Mesenchymal stem cell (in vitro differentiated cells and primary cell): ENCODE data around the gene COX4I1.

Experiments
- DNase-seq: peaks from one replicate; pipeline ENCODE4 v3.0.0-alpha.2; 2013
- H2AFZ ChIP-seq: one replicate; pipeline ENCODE4 v1.6.1; 2013; ENCODE audit warnings: low read depth, mild to moderate bottlenecking, control low read depth, inconsistent platforms, low read length, moderate library complexity
- H2AK5ac ChIP-seq: 2 replicates; pipeline ENCODE4 v1.6.1; 2013; ENCODE audit warnings: low read length, moderate library complexity, mild to moderate bottlenecking, inconsistent platforms; ENCODE audit not compliant: severe bottlenecking
- H2BK120ac ChIP-seq: one replicate; pipeline ENCODE4 v1.6.1; 2013; ENCODE audit warnings: low read depth, mild to moderate bottlenecking, inconsistent platforms, low read length, moderate library complexity
- H2BK12ac ChIP-seq, 2 experiments: one replicate each; pipeline ENCODE4 v1.6.1; 2013; ENCODE audit warnings: inconsistent platforms in 2 of 2, low read length in 2 of 2, mild to moderate bottlenecking in 2 of 2, moderate library complexity in 2 of 2, control low read depth in 1 of 2
- H2BK15ac ChIP-seq: one replicate; pipeline ENCODE4 v1.6.1; 2013; ENCODE audit warnings: mild to moderate bottlenecking, low read depth, inconsistent platforms; ENCODE audit not compliant: poor library complexity, severe bottlenecking
- H2BK5ac ChIP-seq: 2 replicates; pipeline ENCODE4 v1.6.1; 2013; ENCODE audit warnings: low read depth, mild to moderate bottlenecking, low read length, control low read depth, inconsistent platforms; ENCODE audit not compliant: poor library complexity, severe bottlenecking
- H3K14ac ChIP-seq, 2 experiments: one replicate each; pipeline ENCODE4 v1.6.1; 2013; ENCODE audit warnings: inconsistent platforms in 2 of 2, low read length in 2 of 2, control low read depth in 1 of 2, mild to moderate bottlenecking in 1 of 2, moderate library complexity in 1 of 2
- H3K18ac ChIP-seq, 2 experiments: one replicate each; pipeline ENCODE4 v1.6.1; 2013; ENCODE audit warnings: inconsistent platforms in 2 of 2, low read length in 2 of 2, control low read depth in 1 of 2, low read depth in 1 of 2, mild to moderate bottlenecking in 1 of 2
- H3K23ac ChIP-seq, 2 experiments: one replicate each; pipeline ENCODE4 v1.6.1; 2013; ENCODE audit warnings: inconsistent platforms in 2 of 2, low read length in 2 of 2, mild to moderate bottlenecking in 2 of 2, moderate library complexity in 2 of 2, control low read depth in 1 of 2
- H3K27ac ChIP-seq: 2 replicates; pipeline ENCODE4 v1.5.1; 2013; ENCODE audit warnings: mild to moderate bottlenecking, moderate library complexity, low read length, control low read depth, inconsistent platforms; ENCODE audit not compliant: poor library complexity, severe bottlenecking
- H3K27me3 ChIP-seq, 2 experiments: 2 replicates each; pipeline versions ENCODE4 v1.6.1 to v1.7.0; 2013; ENCODE audit warnings: low read length in 2 of 2, mild to moderate bottlenecking in 2 of 2, moderate library complexity in 2 of 2, control low read depth in 1 of 2, inconsistent platforms in 1 of 2; ENCODE audit not compliant: control insufficient read depth in 1 of 2, insufficient read depth in 1 of 2
- H3K36me3 ChIP-seq, 2 experiments: 2 replicates each; pipeline versions ENCODE4 v1.6.1 to v1.7.0; 2013; ENCODE audit warnings: low read length in 2 of 2, control low read depth in 1 of 2, inconsistent platforms in 1 of 2, low read depth in 1 of 2, mild to moderate bottlenecking in 1 of 2; ENCODE audit not compliant: insufficient read depth in 2 of 2, control insufficient read depth in 1 of 2
- H3K4ac ChIP-seq, 2 experiments: one replicate each; pipeline ENCODE4 v1.6.1; 2013; ENCODE audit warnings: inconsistent platforms in 2 of 2, low read length in 2 of 2, mild to moderate bottlenecking in 2 of 2, moderate library complexity in 2 of 2, control low read depth in 1 of 2, low read depth in 1 of 2
- H3K4me1 ChIP-seq: 2 replicates; pipeline ENCODE4 v1.6.1; 2013; ENCODE audit warnings: low read depth, low read length, control low read depth; ENCODE audit not compliant: control insufficient read depth, insufficient read depth
- H3K4me2 ChIP-seq: 2 replicates; pipeline ENCODE4 v1.6.1; 2013; ENCODE audit warnings: low read length, mild to moderate bottlenecking, inconsistent platforms; ENCODE audit not compliant: poor library complexity, severe bottlenecking
- H3K4me3 ChIP-seq, 2 experiments: 2 replicates each; pipeline versions ENCODE4 v1.5.1 to v1.7.0; 2013; ENCODE audit warnings: low read length in 2 of 2, mild to moderate bottlenecking in 2 of 2, control low read depth in 1 of 2, low read depth in 1 of 2; ENCODE audit not compliant: insufficient read depth in 1 of 2
- H3K79me1 ChIP-seq: replicated peaks from 2 replicates; pipeline ENCODE4 v1.6.1; 2013; ENCODE audit warnings: mild to moderate bottlenecking, control low read depth, low read length, inconsistent platforms; ENCODE audit not compliant: poor library complexity, severe bottlenecking
- H3K9ac ChIP-seq: 2 replicates; pipeline ENCODE4 v1.7.0; 2013; ENCODE audit warnings: mild to moderate bottlenecking, low read length, moderate library complexity
- H3K9me3 ChIP-seq: 2 replicates; pipeline ENCODE4 v1.7.0; 2013; ENCODE audit warnings: mild to moderate bottlenecking, low read length; ENCODE audit not compliant: control insufficient read depth
- H4K8ac ChIP-seq: one replicate; pipeline ENCODE4 v1.6.1; 2013; ENCODE audit warnings: inconsistent platforms, mild to moderate bottlenecking, low read length, moderate library complexity
- H4K91ac ChIP-seq: one replicate; pipeline ENCODE4 v1.6.1; 2013; ENCODE audit warnings: mild to moderate bottlenecking, low read length, inconsistent platforms
- WGBS: methylation state at CpG from one replicate; pipeline ENCODE4 v1.1.7; 2013; ENCODE audit warnings: mixed read lengths; 5-methylcytosine and 5-hydroxymethylcytosine counted together

COX4I1 gene

DNA sequence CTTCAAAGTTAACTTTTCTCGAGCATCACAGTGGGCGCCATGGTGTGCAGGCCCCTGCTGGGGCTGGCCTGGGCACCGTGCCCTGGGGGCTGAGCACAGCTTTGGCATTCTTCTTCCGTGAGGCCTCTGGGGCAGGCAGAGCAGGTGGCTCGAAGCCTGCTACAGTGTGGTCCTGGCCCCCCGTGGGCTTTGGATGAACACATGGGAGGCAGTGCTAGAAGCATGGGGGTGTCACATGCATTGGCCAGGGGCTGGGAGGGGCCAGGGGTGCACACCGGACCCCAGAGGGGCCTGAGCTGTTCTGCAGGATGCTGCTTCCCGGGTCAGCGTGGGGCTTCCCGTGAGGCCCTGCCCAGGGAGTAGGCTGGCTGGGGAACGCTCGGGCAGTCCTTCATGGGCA is 36.5 kb upstream of the COX4I1 start:
- WGBS = 90% methylated on average over 11 of the region's 12 CpGs
- no peak overlapping the region for H3K4me2 ChIP-seq
- H4K8ac ChIP-seq = no peak overlapping the region
- H3K27me3 ChIP-seq = peaks cover 26 to 32% of the 10 kb centered on the region in 2 experiments
- H2BK15ac ChIP-seq = no peak overlapping the region
- H2BK5ac ChIP-seq = no peak overlapping the region
- no peak for DNase-seq
- H3K14ac ChIP-seq = no peak overlapping the region
- peaks cover 16% of the 10 kb centered on the region for H3K4me1 ChIP-seq
- H2BK120ac ChIP-seq = no peak overlapping the region
- no peak overlapping the region for H3K18ac ChIP-seq
- no peak overlapping the region for H3K9ac ChIP-seq
- no peak overlapping the region for H2AK5ac ChIP-seq
- no peak overlapping the region for H3K4ac ChIP-seq
- H3K27ac ChIP-seq = no peak overlapping the region
- H3K9me3 ChIP-seq = no peaks in the 10 kb centered on the region
- H3K23ac ChIP-seq = no peak overlapping the region
- no peaks in the 10 kb centered on the region for H3K36me3 ChIP-seq
- no peak overlapping the region for H2BK12ac ChIP-seq
- H4K91ac ChIP-seq = no peak overlapping the region
- no peak overlapping the region for H2AFZ ChIP-seq
- no peaks in the 10 kb centered on the region for H3K79me1 ChIP-seq
- H3K4me3 ChIP-seq = no peak overlapping the region

DNA sequence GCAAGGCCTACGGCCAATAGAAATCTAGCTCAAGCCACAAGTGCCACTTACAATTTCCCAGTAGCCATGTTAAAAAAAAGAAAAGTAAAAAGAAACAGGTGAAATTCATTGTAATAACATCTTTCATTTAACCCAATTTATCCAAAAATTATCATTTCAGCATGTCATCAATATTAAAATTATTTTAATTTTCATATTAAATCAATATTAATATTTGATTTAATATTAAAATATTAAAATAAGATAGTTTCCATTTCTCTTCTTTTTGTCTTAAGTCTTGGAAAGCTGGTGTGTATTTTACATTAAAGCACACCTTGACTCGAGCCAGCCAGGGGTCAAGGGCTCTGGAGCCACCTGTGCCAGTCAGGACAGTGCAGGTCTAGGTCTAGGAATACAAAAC is 35.9 kb upstream of the COX4I1 start:
- no peaks in the 10 kb centered on the region for H3K36me3 ChIP-seq
- no peak overlapping the region for H2BK12ac ChIP-seq
- 100% methylated on average over 2 of the region's 2 CpGs for WGBS
- H2BK5ac ChIP-seq = no peak overlapping the region
- H2BK15ac ChIP-seq = peak overlapping the region; percentile 38
- no peaks in the 10 kb centered on the region for H3K9me3 ChIP-seq
- no peak overlapping the region for H2AFZ ChIP-seq
- no peak overlapping the region for H2AK5ac ChIP-seq
- H3K27ac ChIP-seq = no peak overlapping the region
- H3K9ac ChIP-seq = no peak overlapping the region
- H4K8ac ChIP-seq = no peak overlapping the region
- no peak overlapping the region for H3K4me3 ChIP-seq
- no peak overlapping the region for H3K23ac ChIP-seq
- no peak overlapping the region for H3K14ac ChIP-seq
- H4K91ac ChIP-seq = no peak overlapping the region
- H3K79me1 ChIP-seq = no peaks in the 10 kb centered on the region
- no peak overlapping the region for H3K4me2 ChIP-seq
- DNase-seq = no peak
- H3K27me3 ChIP-seq = peaks cover 26 to 32% of the 10 kb centered on the region in 2 experiments
- no peak overlapping the region for H2BK120ac ChIP-seq
- H3K18ac ChIP-seq = no peak overlapping the region
- peaks cover 18% of the 10 kb centered on the region for H3K4me1 ChIP-seq
- H3K4ac ChIP-seq = no peak overlapping the region

DNA sequence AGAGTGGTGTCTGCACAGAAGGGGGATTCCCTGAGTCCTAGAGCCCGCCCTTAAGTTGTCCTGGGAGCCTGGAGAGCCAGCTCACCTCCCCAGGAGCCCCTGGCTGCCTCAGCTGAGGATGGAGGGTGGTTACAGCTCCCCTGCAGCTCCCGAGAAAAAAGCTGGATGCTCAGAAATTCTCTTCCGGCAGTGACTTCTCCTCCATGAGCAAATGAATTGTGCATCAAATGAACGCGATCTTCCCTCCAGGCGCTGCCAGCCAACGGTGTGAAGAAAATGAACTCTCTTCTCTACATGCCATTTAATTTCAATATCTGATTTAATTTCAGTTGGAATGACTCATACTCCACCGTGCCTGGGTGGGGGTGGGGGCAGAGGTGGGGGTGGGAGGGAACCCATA is 34.3 kb upstream of the COX4I1 start:
- Histone ChIP-seq H3K27ac (no peak overlapping the region), H3K4me3 (no peak overlapping the region), H3K23ac (no peak overlapping the region), H2AFZ (no peak overlapping the region), H4K91ac (no peak overlapping the region), H2BK15ac (no peak overlapping the region), H3K9me3 (no peaks in the 10 kb centered on the region), H3K18ac (no peak overlapping the region), H3K27me3 (peaks cover 18 to 20% of the 10 kb centered on the region in 2 experiments), H2BK12ac (no peak overlapping the region), H2BK120ac (no peak overlapping the region), H3K14ac (no peak overlapping the region), H3K79me1 (no peaks in the 10 kb centered on the region), H3K9ac (no peak overlapping the region), H4K8ac (no peak overlapping the region), H3K36me3 (no peaks in the 10 kb centered on the region), H2AK5ac (no peak overlapping the region), H3K4me2 (no peak overlapping the region), H3K4ac (no peak overlapping the region), H3K4me1 (peaks cover 16% of the 10 kb centered on the region), H2BK5ac (no peak overlapping the region)
- DNase-seq = no peak
- WGBS = 86% methylated on average over 8 of the region's 8 CpGs

DNA sequence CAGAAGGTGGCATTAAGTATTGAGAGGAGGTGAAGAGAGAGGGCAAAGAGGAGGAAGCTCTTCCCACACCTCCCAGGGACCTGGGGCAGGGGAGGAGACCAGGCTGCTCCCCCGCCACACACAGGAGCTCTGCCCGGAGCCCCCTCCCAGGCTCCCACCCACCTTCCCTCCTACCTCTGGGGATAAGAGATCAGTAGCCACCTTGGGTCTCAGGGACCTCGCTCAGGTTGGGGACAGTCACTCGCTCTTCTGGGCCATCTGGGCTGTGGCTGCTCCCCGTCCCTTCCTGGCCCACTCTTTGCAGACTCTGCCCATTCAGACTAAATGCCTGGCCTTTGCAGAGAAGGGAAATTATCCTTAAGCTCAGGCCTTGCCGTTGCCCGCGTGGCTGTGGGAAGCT is 33.7 kb upstream of the COX4I1 start:
- no peak overlapping the region for H3K4me3 ChIP-seq
- no peak overlapping the region for H3K27ac ChIP-seq
- H3K14ac ChIP-seq = no peak overlapping the region
- 90% methylated on average over 8 of the region's 8 CpGs for WGBS
- H4K91ac ChIP-seq = no peak overlapping the region
- peaks cover 15 to 17% of the 10 kb centered on the region in 2 experiments for H3K27me3 ChIP-seq
- H3K9ac ChIP-seq = no peak overlapping the region
- H3K9me3 ChIP-seq = no peaks in the 10 kb centered on the region
- no peak overlapping the region for H2AK5ac ChIP-seq
- no peak overlapping the region for H3K18ac ChIP-seq
- H2BK120ac ChIP-seq = no peak overlapping the region
- H2BK5ac ChIP-seq = no peak overlapping the region
- H2BK15ac ChIP-seq = no peak overlapping the region
- peaks cover 16% of the 10 kb centered on the region for H3K4me1 ChIP-seq
- no peak overlapping the region for H2BK12ac ChIP-seq
- no peak for DNase-seq
- no peak overlapping the region for H3K23ac ChIP-seq
- H3K4ac ChIP-seq = no peak overlapping the region
- H2AFZ ChIP-seq = no peak overlapping the region
- peak overlapping the region; percentile 42 for H4K8ac ChIP-seq
- H3K79me1 ChIP-seq = no peaks in the 10 kb centered on the region
- H3K36me3 ChIP-seq = peaks cover 0 to 4% of the 10 kb centered on the region in 2 experiments
- H3K4me2 ChIP-seq = no peak overlapping the region
